GM12892 (cell line): ENCODE results near the gene GJA4.

Experiments used
- POLR2A ChIP-seq: IDR thresholded peaks from 2 replicates; pipeline ENCODE4 v1.6.1; 2011; ENCODE audit warnings: low read depth, low read length, control low read depth
- POLR2AphosphoS5 ChIP-seq: IDR thresholded peaks from 2 replicates; pipeline ENCODE4 v1.6.1; 2011; ENCODE audit warnings: low read depth, low read length, control low read depth

- TF ChIP-seq POLR2AphosphoS5 (no peak), POLR2A (no peak)
Measured at GRCh38 chr1:34796990-34797389, 4.2 kb downstream of the GJA4 start.
